SH-SY5Y (cell line): ENCODE results near the gene PLXNB3.

Experiments
- GATA2 ChIP-seq: IDR thresholded peaks from 2 replicates; pipeline ENCODE4 v1.6.1; 2011; ENCODE audit warnings: mild to moderate bottlenecking, low read depth, low read length
- GATA3 ChIP-seq: IDR thresholded peaks from 2 replicates; pipeline ENCODE4 v1.6.1; 2011; ENCODE audit warnings: low read depth, mild to moderate bottlenecking, low read length, moderate library complexity

DNA sequence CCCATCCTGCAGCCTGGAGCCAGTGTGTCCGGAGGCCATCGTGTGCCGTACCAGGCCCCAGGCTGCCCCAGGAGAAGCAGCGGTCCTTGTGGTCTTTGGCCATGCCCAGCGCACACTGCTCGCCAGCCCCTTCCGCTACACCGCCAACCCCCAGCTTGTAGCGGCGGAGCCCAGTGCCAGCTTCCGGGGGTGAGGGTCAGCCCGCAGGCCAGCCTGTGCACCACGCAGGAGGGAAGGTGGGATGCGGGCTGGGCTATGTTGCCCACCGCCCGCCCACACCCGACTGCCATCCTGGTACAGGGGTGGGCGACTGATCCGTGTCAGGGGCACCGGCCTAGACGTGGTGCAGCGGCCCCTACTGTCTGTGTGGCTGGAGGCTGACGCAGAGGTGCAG lies 9.2 kb downstream of the PLXNB3 start:
- TF ChIP-seq GATA3 (no peak), GATA2 (no peak)
